HTR-8/SVneo (cell line): ENCODE results near the gene SRD5A1.

Source experiments
- DNase-seq: peaks from one replicate; pipeline ENCODE4 v3.0.0; 2011; ENCODE audit warnings: low spot score, mixed read lengths; ENCODE audit not compliant: insufficient read length
- FAIRE-seq: peaks from 2 replicates; lab custom pipeline; 2011; peaks lifted over from hg19 to GRCh38; lab: Jason Lieb, UNC

SRD5A1 gene

GRCh38 chr5:6710070-6710469 is 76.8 kb downstream of the SRD5A1 start:
- DNase-seq (no peak), FAIRE-seq (no peak)

- FAIRE-seq (no peak), DNase-seq (no peak)
These were observed 77.5 kb downstream of the SRD5A1 start for GRCh38 chr5:6710551-6711318.

- DNase-seq (no peak), FAIRE-seq (peak; percentile 80)
These were observed 78.3 kb downstream of the SRD5A1 start for GRCh38 chr5:6711409-6712141.

GRCh38 chr5:6712142-6712576 is 78.9 kb downstream of the SRD5A1 start:
- FAIRE-seq = peak; percentile 40
- DNase-seq = peak; percentile 64

GRCh38 chr5:6712577-6713273 is 79.5 kb downstream of the SRD5A1 start:
- FAIRE-seq (peak; percentile 97), DNase-seq (peak; percentile 99)

GRCh38 chr5:6713274-6714225 is 80.3 kb downstream of the SRD5A1 start, which contains the start of gene TENT4A:
TENT4A (plus strand) TSS chr5:6713432; CDS start chr5:6713984, 552 bp downstream.
- FAIRE-seq = no peak
- DNase-seq = no peak

GRCh38 chr5:6714226-6715041 is 81.2 kb downstream of the SRD5A1 start:
- FAIRE-seq (no peak), DNase-seq (no peak)

GRCh38 chr5:6715271-6715670 is 82.0 kb downstream of the SRD5A1 start:
- DNase-seq = no peak
- FAIRE-seq = no peak

- DNase-seq (no peak), FAIRE-seq (no peak)
These were observed 82.8 kb downstream of the SRD5A1 start for GRCh38 chr5:6715758-6716628.

GRCh38 chr5:6716629-6717149 is 83.4 kb downstream of the SRD5A1 start:
- DNase-seq (no peak), FAIRE-seq (no peak)

GRCh38 chr5:6717247-6717646 is 84.0 kb downstream of the SRD5A1 start:
- DNase-seq = no peak
- FAIRE-seq = no peak

GRCh38 chr5:6717687-6718086 is 84.4 kb downstream of the SRD5A1 start:
- DNase-seq (no peak), FAIRE-seq (no peak)

- DNase-seq = no peak
- no peak for FAIRE-seq
These were observed 85.0 kb downstream of the SRD5A1 start for GRCh38 chr5:6718161-6718681.

GRCh38 chr5:6718718-6719117 is 85.5 kb downstream of the SRD5A1 start:
- DNase-seq (no peak), FAIRE-seq (no peak)

GRCh38 chr5:6719417-6719816 is 86.2 kb downstream of the SRD5A1 start:
- no peak for DNase-seq
- no peak for FAIRE-seq

GRCh38 chr5:6719896-6720560 is 86.8 kb downstream of the SRD5A1 start:
- FAIRE-seq (no peak), DNase-seq (no peak)

- DNase-seq (no peak), FAIRE-seq (no peak)
These were observed 87.3 kb downstream of the SRD5A1 start for GRCh38 chr5:6720561-6720921.
